Activated CD8-positive, alpha-beta T cell treated with anti-CD3 and anti-CD28 coated beads, Interleukin-2, amount 10 ng/mL, durations not matched to agents 7 days and 5 days (primary cell): ENCODE measurements around the gene ACTL6B. TPM values are rescaled to one million over a fixed set of nuclear protein-coding genes. Genes with fewer than 3 reads are reported as not detected.
"Not testable (repeated sequence)": the region's sequence is repeated elsewhere in the genome, so short reads cannot be mapped to it uniquely, and the experiment has no call there.

Experiments used
- ATAC-seq: fragments of 150-1000 bp; cut with Tn5 transposase; one replicate; pipeline ENCODE4 v1.10.0; 2021; ENCODE audit warnings: moderate library complexity
- CTCF ChIA-PET: fragments of 350-600 bp; sonication (Branson Sonifier 250); formaldehyde crosslinking; loops from one replicate; lab custom pipeline; 2021; ENCODE audit warnings: antibody characterized with exemption; lab: Charles Lee
- POLR2A ChIA-PET: fragments of 350-600 bp; sonication (Branson Sonifier 250); formaldehyde crosslinking; loops from one replicate; lab custom pipeline; 2021; ENCODE audit warnings: antibody characterized with exemption; lab: Charles Lee
- DNase-seq: peaks from one replicate; pipeline ENCODE4 v3.0.0-alpha.2; 2020
- H3K27ac Mint-ChIP-seq: one replicate; pipeline ENCODE4 v1.8.0; 2021; ENCODE audit warnings: mild to moderate bottlenecking, mixed read lengths
- H3K27me3 Mint-ChIP-seq: one replicate; pipeline ENCODE4 v1.8.0; 2021; ENCODE audit warnings: low read depth, mixed read lengths
- H3K36me3 Mint-ChIP-seq: one replicate; pipeline ENCODE4 v1.8.0; 2021; ENCODE audit warnings: low read depth, mixed read lengths
- H3K4me1 Mint-ChIP-seq: one replicate; pipeline ENCODE4 v1.8.0; 2021; ENCODE audit warnings: low read depth, mixed read lengths
- H3K4me3 Mint-ChIP-seq: one replicate; pipeline ENCODE4 v1.8.0; 2021; ENCODE audit warnings: mild to moderate bottlenecking, mixed read lengths
- H3K9me3 Mint-ChIP-seq: one replicate; pipeline ENCODE4 v1.8.0; 2022; ENCODE audit warnings: mixed read lengths; ENCODE audit not compliant: insufficient read depth
- total RNA-seq, 2 experiments: library from RNA; stranded (reverse); gene quantifications; one replicate each; pipeline ENCODE4 v1.2.3, GENCODE V29; 2021

ACTL6B gene
- total RNA-seq, 2 experiments from 2014 or later, result not detected

- ATAC-seq, result no peak
- ChIA-PET CTCF (interaction anchor here (0.6 to 1.6 kb wide), 3 partner anchors 10 to 37 kb away, joined by 3 to 4 read pairs (median 4); no protein-coding TSS in a partner anchor), POLR2A (no interaction called here)
These were observed 11.8 kb upstream of the ACTL6B start for GRCh38 chr7:100668069-100668449.

DNA sequence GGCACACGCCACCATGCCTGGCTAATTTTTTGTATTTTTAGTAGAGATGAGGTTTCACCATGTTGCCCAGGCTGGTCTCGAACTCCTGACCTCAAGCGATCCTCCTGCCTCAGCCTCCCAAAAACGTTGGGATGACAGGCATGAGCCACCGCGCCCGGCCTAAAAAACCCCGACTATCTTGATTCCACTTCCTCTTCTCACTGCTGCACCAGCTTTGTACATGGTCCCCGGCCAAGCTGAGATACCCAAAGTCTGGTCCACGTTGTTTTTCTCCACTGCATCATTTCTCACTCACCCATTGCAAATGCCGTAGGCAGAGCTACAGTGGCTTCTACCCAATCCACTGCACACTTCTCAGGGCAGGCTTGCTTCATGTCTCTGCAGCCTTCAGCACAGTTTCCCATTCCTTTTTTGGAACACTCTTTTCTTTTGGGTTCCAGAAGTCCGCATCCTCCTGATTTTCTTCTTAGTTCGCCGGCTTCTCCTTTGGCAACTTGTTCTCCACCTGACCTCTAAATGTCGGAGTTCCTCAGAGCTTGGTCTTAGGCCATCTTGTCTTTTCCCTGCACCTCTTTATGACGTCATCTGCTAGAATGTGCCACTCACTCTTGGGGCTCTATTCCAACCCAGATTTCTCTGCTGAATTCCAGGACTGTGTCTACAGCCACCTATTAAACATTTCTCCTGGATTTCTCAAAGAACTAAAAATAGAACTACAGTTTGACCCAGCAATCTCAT, 11.3 kb upstream of the ACTL6B start:
- Mint-ChIP-seq H3K27me3 (peaks cover 12% of the 10 kb centered on the region), H3K4me3 (no peak overlapping the region), H3K9me3 (no peaks in the 10 kb centered on the region), H3K4me1 (peaks cover 6% of the 10 kb centered on the region), H3K36me3 (no peaks in the 10 kb centered on the region), H3K27ac (no peak overlapping the region)
- no peak for DNase-seq
- ATAC-seq, result no peak
- ChIA-PET CTCF (interaction anchor here (0.6 to 1.6 kb wide), 3 partner anchors 9 to 38 kb away, joined by 3 to 4 read pairs (median 4); no protein-coding TSS in a partner anchor), POLR2A (no interaction called here)

More at GRCh38 chr7:100668069-100668449, 11.8 kb upstream of the ACTL6B start:
- Mint-ChIP-seq H3K4me1 (peaks cover 9% of the 10 kb centered on the region), H3K36me3 (no peaks in the 10 kb centered on the region), H3K4me3 (no peak overlapping the region), H3K9me3 (no peaks in the 10 kb centered on the region), H3K27ac (no peak overlapping the region), H3K27me3 (peaks cover 12% of the 10 kb centered on the region)
- no peak for DNase-seq

- no peak overlapping the region for H3K4me3 Mint-ChIP-seq
- ChIA-PET CTCF (interaction anchor here (1.4 kb wide), 1 partner anchor 41 kb away, joined by 3 read pairs; the partner anchor contains the start of gene POP7), POLR2A (no interaction called here)
- H3K27me3 Mint-ChIP-seq, result peaks cover 6% of the 10 kb centered on the region
- H3K4me1 Mint-ChIP-seq, result peaks cover 4% of the 10 kb centered on the region
- no peaks in the 10 kb centered on the region for H3K9me3 Mint-ChIP-seq
- no peak overlapping the region for H3K27ac Mint-ChIP-seq
- DNase-seq, result no peak
- H3K36me3 Mint-ChIP-seq, result no peaks in the 10 kb centered on the region
- no peak for ATAC-seq
These were observed 9.0 kb upstream of the ACTL6B start for GRCh38 chr7:100665168-100665726.

- H3K36me3 Mint-ChIP-seq, DNase-seq, H3K9me3 Mint-ChIP-seq, H3K27ac Mint-ChIP-seq, ATAC-seq, H3K4me1 Mint-ChIP-seq, POLR2A ChIA-PET, H3K4me3 Mint-ChIP-seq: not testable (repeated sequence)
- peaks cover 16% of the 10 kb centered on the region for H3K27me3 Mint-ChIP-seq
- CTCF ChIA-PET, result interaction anchor here (1.7 kb wide), 1 partner anchor 43 kb away, joined by 4 read pairs; the partner anchor contains the start of gene POP7
These were observed 6.0 kb upstream of the ACTL6B start for GRCh38 chr7:100662194-100662776.

DNA sequence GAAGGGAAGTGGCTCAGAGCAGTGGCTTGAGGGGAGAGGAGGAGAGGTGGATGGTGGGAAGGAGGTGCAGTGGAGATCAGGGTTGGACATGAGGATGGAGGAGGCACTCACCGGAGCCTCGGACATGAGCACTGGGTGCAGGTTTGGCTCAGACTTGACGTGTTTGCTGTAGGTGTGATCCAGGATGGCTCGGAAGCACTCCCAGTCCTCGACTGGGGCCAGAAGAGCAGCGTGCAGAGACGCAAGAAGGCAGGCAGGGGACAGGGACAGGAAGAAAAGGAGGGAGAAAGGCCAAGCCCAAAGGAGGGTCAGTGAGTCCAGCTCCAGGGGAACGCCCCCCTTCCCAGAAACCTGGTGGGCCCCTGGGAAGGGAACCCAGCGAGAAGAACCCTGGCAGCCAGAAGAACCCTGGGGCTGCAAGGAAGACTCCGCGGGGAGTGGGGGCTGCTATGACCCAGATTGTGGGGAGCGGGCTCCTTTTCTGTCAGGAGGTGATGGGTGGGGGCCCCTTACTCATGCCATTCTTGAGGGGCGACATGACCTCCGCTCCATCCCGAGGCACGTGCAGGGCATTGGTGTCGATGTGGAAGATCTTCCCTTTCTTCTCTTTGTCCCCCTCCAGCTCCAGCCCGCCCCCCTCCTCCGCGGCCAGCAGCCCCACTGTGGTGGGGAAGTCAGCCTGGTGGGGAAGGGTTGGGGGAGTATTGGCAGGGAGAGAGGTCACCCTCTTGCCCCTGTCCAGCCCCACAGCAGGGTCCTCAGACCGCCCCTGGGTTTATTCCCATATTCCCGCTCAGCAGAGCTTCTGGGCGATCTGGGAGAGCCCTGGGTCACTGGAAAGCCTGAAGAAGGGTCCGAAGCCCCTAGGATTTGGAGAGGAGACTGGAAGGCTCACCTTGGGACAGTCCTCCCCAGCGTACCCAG, 1.1 kb downstream of the ACTL6B start:
- DNase-seq, result no peak
- ChIA-PET CTCF (no interaction called here), POLR2A (no interaction called here)
- Mint-ChIP-seq H3K4me1 (no peaks in the 10 kb centered on the region), H3K27ac (no peak overlapping the region), H3K9me3 (no peaks in the 10 kb centered on the region), H3K27me3 (peaks cover 34% of the 10 kb centered on the region), H3K36me3 (no peaks in the 10 kb centered on the region), H3K4me3 (no peak overlapping the region)
- ATAC-seq, result no peak

- H3K9me3 Mint-ChIP-seq, result no peaks in the 10 kb centered on the region
- peaks cover 21% of the 10 kb centered on the region for H3K27me3 Mint-ChIP-seq
- no peak overlapping the region for H3K4me3 Mint-ChIP-seq
- no peaks in the 10 kb centered on the region for H3K4me1 Mint-ChIP-seq
- ATAC-seq, result no peak
- H3K27ac Mint-ChIP-seq, result no peak overlapping the region
- ChIA-PET CTCF (interaction anchor here (1.1 kb wide), 1 partner anchor 20 kb away, joined by 3 read pairs; no protein-coding TSS in a partner anchor), POLR2A (no interaction called here)
- no peaks in the 10 kb centered on the region for H3K36me3 Mint-ChIP-seq
- DNase-seq, result no peak
These were observed 6.3 kb downstream of the ACTL6B start for GRCh38 chr7:100649826-100650565.

DNA sequence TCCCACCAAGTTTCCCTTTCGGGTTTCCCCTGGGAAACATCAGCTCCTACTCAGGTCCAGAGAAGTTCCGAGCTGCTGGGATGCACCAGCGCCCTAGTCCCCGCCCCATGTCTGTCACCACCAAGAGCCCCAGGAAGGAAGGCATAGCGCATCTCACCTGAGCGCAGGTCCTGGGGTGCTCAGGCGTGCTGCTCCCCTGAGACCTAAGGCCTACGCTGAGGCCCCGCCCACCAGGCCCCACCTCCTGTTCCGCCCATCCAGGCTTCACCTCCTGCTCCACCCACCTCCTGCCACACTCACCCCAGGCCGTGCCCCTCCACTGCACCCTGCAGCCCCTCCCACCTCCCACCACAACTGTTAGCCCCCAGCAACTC, 13.7 kb downstream of the ACTL6B start:
- Mint-ChIP-seq H3K27ac (no peak overlapping the region), H3K4me1 (peaks cover 2% of the 10 kb centered on the region), H3K9me3 (no peaks in the 10 kb centered on the region), H3K36me3 (no peaks in the 10 kb centered on the region), H3K27me3 (peaks cover 6% of the 10 kb centered on the region), H3K4me3 (no peak overlapping the region)
- peak; percentile 75 for ATAC-seq
- ChIA-PET CTCF (no interaction called here), POLR2A (no interaction called here)
- peak; percentile 58 for DNase-seq

- ATAC-seq (no peak), DNase-seq (no peak)
- CTCF ChIA-PET, result no interaction called here
- peaks cover 3% of the 10 kb centered on the region for H3K27me3 Mint-ChIP-seq
- peak overlapping the region; percentile 6 for H3K27ac Mint-ChIP-seq
- no peak overlapping the region for H3K4me3 Mint-ChIP-seq
- H3K9me3 Mint-ChIP-seq, result no peaks in the 10 kb centered on the region
- peaks cover 2% of the 10 kb centered on the region for H3K4me1 Mint-ChIP-seq
- no peaks in the 10 kb centered on the region for H3K36me3 Mint-ChIP-seq
- POLR2A ChIA-PET, result no interaction called here
These were observed 14.3 kb downstream of the ACTL6B start for GRCh38 chr7:100641860-100642533.

DNA sequence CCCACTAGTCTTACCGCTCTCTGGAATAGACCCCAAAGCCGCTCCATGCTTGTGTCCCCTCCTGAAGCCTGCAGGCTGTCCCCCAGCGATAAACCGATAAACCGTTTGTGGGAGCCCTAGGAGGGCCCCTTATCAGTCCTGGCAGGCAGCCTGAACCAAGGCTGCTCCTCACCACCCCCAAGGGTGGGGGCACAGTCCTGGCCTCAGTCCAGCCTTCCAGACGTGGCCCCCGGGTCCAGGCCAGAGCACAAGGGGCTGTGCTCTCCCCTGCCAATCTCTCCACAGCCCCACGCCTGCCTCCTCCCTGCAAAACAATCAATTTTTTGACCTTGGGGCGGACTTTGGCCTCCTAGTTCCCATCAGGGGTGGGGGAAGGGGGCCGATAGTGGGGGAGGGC, 14.8 kb downstream of the ACTL6B start, which contains the start of gene TFR2:
Gene TFR2, minus strand, starts transcription at position 90 of the 397 bp plus-strand sequence. Its CDS starts 43 bp downstream, at position 47.
- no peak for ATAC-seq
- no peak within 1 kb of the TSS for H3K4me3 Mint-ChIP-seq
- H3K27ac Mint-ChIP-seq, result peak within 1 kb of the TSS; percentile 6
- no peaks in the 10 kb centered on the region for H3K9me3 Mint-ChIP-seq
- no peaks in the 10 kb centered on the region for H3K36me3 Mint-ChIP-seq
- CTCF ChIA-PET, result no interaction called here
- no peak for DNase-seq
- POLR2A ChIA-PET, result no interaction called here
- H3K4me1 Mint-ChIP-seq, result peaks cover 2% of the 10 kb centered on the region
- peaks cover 3% of the 10 kb centered on the region for H3K27me3 Mint-ChIP-seq

DNA sequence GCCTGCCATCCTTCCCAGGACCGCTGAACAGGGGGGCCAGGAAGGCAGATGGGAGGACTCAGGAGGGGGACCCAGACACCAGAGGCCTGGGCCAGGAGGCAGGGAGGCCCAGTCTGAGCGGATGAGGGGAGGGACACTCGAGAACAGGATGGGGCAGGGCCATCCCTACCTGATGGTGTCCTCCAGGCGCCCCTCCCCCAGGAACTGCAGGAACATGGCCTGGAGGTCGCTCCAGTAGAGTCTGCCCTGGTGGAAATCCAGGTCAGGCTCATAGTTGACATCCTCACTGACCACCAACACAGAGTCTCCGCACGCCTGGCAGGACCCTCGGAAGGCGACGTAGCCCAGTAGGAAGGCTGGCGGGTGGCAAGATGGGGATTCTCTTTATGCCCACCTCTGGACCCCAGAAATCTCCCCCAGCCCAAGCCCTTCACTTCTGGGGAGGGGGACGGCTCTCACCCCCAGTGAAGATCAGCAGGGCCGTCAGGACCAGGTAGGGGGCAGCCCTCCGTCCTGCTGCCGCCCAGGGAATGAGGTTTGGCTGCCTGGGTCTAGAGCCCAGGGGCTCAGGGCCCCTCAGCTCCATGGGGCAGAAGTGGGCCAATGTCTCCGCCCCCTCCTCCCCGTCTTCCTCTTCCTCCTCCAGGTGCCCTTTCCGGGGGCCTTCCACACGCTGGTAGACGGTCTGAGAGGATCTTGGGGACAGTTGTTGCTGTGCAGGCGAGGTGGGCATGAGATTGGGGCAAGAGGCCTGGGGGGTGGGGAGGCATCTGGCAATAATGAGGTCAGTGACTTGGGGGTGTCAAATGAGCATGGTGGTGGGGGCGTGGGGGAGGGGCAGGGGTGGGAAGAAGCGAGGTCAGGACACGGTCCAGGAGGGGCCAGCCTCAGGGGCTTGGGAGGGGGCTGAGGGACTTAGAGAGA, 15.5 kb downstream of the ACTL6B start:
- ATAC-seq (no peak), DNase-seq (no peak)
- Mint-ChIP-seq H3K9me3 (no peaks in the 10 kb centered on the region), H3K27me3 (peaks cover 3% of the 10 kb centered on the region), H3K36me3 (no peaks in the 10 kb centered on the region), H3K4me1 (peaks cover 2% of the 10 kb centered on the region), H3K4me3 (no peak overlapping the region), H3K27ac (no peak overlapping the region)
- CTCF ChIA-PET, result no interaction called here
- POLR2A ChIA-PET, result no interaction called here
